Measurements from ENCODE around the gene USP40.

USP40 gene

GRCh38 chr2:233603520-233603919 is 36.9 kb upstream of the USP40 start:
- TF ChIP-seq SIN3A (IDR thresholded peaks at IDR 0.05; ENCODE audit: borderline replicate concordance, insufficient read depth, low read length) (no peak), REST (IDR thresholded peaks at IDR 0.05; ENCODE audit: insufficient read depth in 1 of 2, low read depth in 2 of 2, low read length in 2 of 2) (no peak), TAF1 (IDR thresholded peaks at IDR 0.05; ENCODE audit: borderline replicate concordance, insufficient read depth, low read length) (no peak), FOXP2 (optimal IDR thresholded peaks at IDR 0.05; ENCODE audit: borderline replicate concordance, extremely low read depth, extremely low read length, insufficient read depth) (no peak), POLR2AphosphoS5 (IDR thresholded peaks at IDR 0.05; ENCODE audit: low read depth, low read length) (no peak)

GRCh38 chr2:233602076-233602475 is 35.5 kb upstream of the USP40 start:
- TF ChIP-seq TAF1 (IDR thresholded peaks at IDR 0.05; ENCODE audit: borderline replicate concordance, insufficient read depth, low read length) = no peak
- no peak for TF ChIP-seq SIN3A (IDR thresholded peaks at IDR 0.05; ENCODE audit: borderline replicate concordance, insufficient read depth, low read length)
- TF ChIP-seq REST (IDR thresholded peaks at IDR 0.05; ENCODE audit: insufficient read depth in 1 of 2, low read depth in 2 of 2, low read length in 2 of 2) = no peak
- TF ChIP-seq POLR2AphosphoS5 (IDR thresholded peaks at IDR 0.05; ENCODE audit: low read depth, low read length) = no peak
- no peak for TF ChIP-seq FOXP2 (optimal IDR thresholded peaks at IDR 0.05; ENCODE audit: borderline replicate concordance, extremely low read depth, extremely low read length, insufficient read depth)

GRCh38 chr2:233600386-233600785 is 33.8 kb upstream of the USP40 start:
- TF ChIP-seq TAF1 (IDR thresholded peaks at IDR 0.05; ENCODE audit: borderline replicate concordance, insufficient read depth, low read length) (no peak), REST (IDR thresholded peaks at IDR 0.05; ENCODE audit: insufficient read depth in 1 of 2, low read depth in 2 of 2, low read length in 2 of 2) (no peak), POLR2AphosphoS5 (IDR thresholded peaks at IDR 0.05; ENCODE audit: low read depth, low read length) (no peak), SIN3A (IDR thresholded peaks at IDR 0.05; ENCODE audit: borderline replicate concordance, insufficient read depth, low read length) (no peak), FOXP2 (optimal IDR thresholded peaks at IDR 0.05; ENCODE audit: borderline replicate concordance, extremely low read depth, extremely low read length, insufficient read depth) (no peak)

- TF ChIP-seq FOXP2 (optimal IDR thresholded peaks at IDR 0.05; ENCODE audit: borderline replicate concordance, extremely low read depth, extremely low read length, insufficient read depth) = no peak
- TF ChIP-seq SIN3A (IDR thresholded peaks at IDR 0.05; ENCODE audit: borderline replicate concordance, insufficient read depth, low read length) = no peak
Measured at GRCh38 chr2:233598952-233599351, 32.4 kb upstream of the USP40 start.

GRCh38 chr2:233597522-233597921 is 30.9 kb upstream of the USP40 start:
- TF ChIP-seq SIN3A (IDR thresholded peaks at IDR 0.05; ENCODE audit: borderline replicate concordance, insufficient read depth, low read length) (no peak), TAF1 (IDR thresholded peaks at IDR 0.05; ENCODE audit: borderline replicate concordance, insufficient read depth, low read length) (no peak), REST (IDR thresholded peaks at IDR 0.05; ENCODE audit: insufficient read depth in 1 of 2, low read depth in 2 of 2, low read length in 2 of 2) (no peak), POLR2AphosphoS5 (IDR thresholded peaks at IDR 0.05; ENCODE audit: low read depth, low read length) (no peak), FOXP2 (optimal IDR thresholded peaks at IDR 0.05; ENCODE audit: borderline replicate concordance, extremely low read depth, extremely low read length, insufficient read depth) (no peak)

Data from PFSK-1 (cell line).